Measurements from ENCODE around the gene SUPT3H. TPM values are rescaled to one million over a fixed set of nuclear protein-coding genes. Genes with fewer than 3 reads are reported as not detected.
A peak's percentile ranks its signal among the peaks of the same experiment; 100 is the strongest.

SUPT3H gene
- total and polyA plus RNA-seq, 12 donors: 2.1 to 6.2 (median 3.5) TPM

- H3K9me3 ChIP-seq: no peaks in the 10 kb centered on the region
- no peak for DNase-seq
- TF ChIP-seq CTCF (IDR thresholded peaks at IDR 0.05): no peak
- 100% methylated on average over 1 of the region's 1 CpG for whole genome bisulfite sequencing, 2 donors
- no peaks in the 10 kb centered on the region for H3K27me3 ChIP-seq
- H3K4me3 ChIP-seq: no peak overlapping the region
- H3K36me3 ChIP-seq: no peaks in the 10 kb centered on the region
- no peak overlapping the region for H3K27ac ChIP-seq
- no peak for ATAC-seq
- intact Hi-C loops (cut with DNase I): no loop called here
- peaks cover 0 to 12% (median 4%) of the 10 kb centered on the region in 9 donors for H3K4me1 ChIP-seq
Measured at GRCh38 chr6:45123023-45123422, 254.7 kb downstream of the SUPT3H start.

GRCh38 chr6:45118754-45119153, 259.0 kb downstream of the SUPT3H start:
- no peak for TF ChIP-seq CTCF (IDR thresholded peaks at IDR 0.05)
- H3K4me1 ChIP-seq: peaks cover 0 to 12% (median 7%) of the 10 kb centered on the region in 9 donors
- peak overlapping the region in 7 of 10 donors; percentile 0 to 63 (median 45) for H3K27ac ChIP-seq
- no peak for DNase-seq
- H3K27me3 ChIP-seq: no peaks in the 10 kb centered on the region
- intact Hi-C loops (cut with DNase I): no loop called here
- H3K4me3 ChIP-seq: no peak overlapping the region
- ATAC-seq: peak in 7 of 8 donors; percentile 17 to 98 (median 95)
- H3K36me3 ChIP-seq: no peaks in the 10 kb centered on the region
- H3K9me3 ChIP-seq: no peaks in the 10 kb centered on the region
- 24 to 60% methylated on average over 1 of the region's 1 CpG for WGBS, 2 donors

- no peak overlapping the region for H3K4me3 ChIP-seq
- intact Hi-C loops (cut with DNase I): no loop called here
- no peak overlapping the region for H3K27ac ChIP-seq
- ATAC-seq: no peak
- DNase-seq: no peak
- H3K9me3 ChIP-seq: no peaks in the 10 kb centered on the region
- H3K27me3 ChIP-seq: no peaks in the 10 kb centered on the region
- peaks cover 0 to 12% (median 7%) of the 10 kb centered on the region in 9 donors for H3K4me1 ChIP-seq
- TF ChIP-seq CTCF (IDR thresholded peaks at IDR 0.05): no peak
- no peaks in the 10 kb centered on the region for H3K36me3 ChIP-seq
Measured at GRCh38 chr6:45116714-45117410, 260.9 kb downstream of the SUPT3H start.

GRCh38 chr6:45115696-45116095, 262.0 kb downstream of the SUPT3H start:
- Histone ChIP-seq H3K4me1 (peaks cover 0 to 12% (median 7%) of the 10 kb centered on the region in 9 donors), H3K4me3 (no peak overlapping the region), H3K27ac (no peak overlapping the region), H3K9me3 (no peaks in the 10 kb centered on the region), H3K27me3 (no peaks in the 10 kb centered on the region), H3K36me3 (no peaks in the 10 kb centered on the region)
- intact Hi-C loops (cut with DNase I): no loop called here
- no peak for TF ChIP-seq CTCF (IDR thresholded peaks at IDR 0.05)
- WGBS, 2 donors: 49% methylated on average over 3 of the region's 3 CpGs
- ATAC-seq: peak in 1 of 8 donors; percentile 76
- no peak for DNase-seq

Measured in heart right ventricle (tissue), 16 donors.